Activated CD8-positive, alpha-beta memory T cell treated with anti-CD3 and anti-CD28 coated beads for 36 hours (primary cell): ENCODE data around the gene TGFBR1. TPM values are rescaled to one million over a fixed set of nuclear protein-coding genes. Genes with fewer than 3 reads are reported as not detected.

Experiments used
- CTCF ChIA-PET: fragments of 350-600 bp; sonication (Branson Sonifier 250); formaldehyde crosslinking; loops from one replicate; lab custom pipeline; 2021; ENCODE audit warnings: antibody characterized with exemption; lab: Charles Lee
- POLR2A ChIA-PET: fragments of 350-600 bp; sonication (Branson Sonifier 250); formaldehyde crosslinking; loops from one replicate; lab custom pipeline; 2021; ENCODE audit warnings: antibody characterized with exemption; lab: Charles Lee
- total RNA-seq, 2 experiments: library from RNA; stranded (reverse); gene quantifications; one replicate each; pipeline ENCODE4 v1.2.3, GENCODE V29; 2021

The TGFBR1 gene
- total RNA-seq, 2 experiments from 2014 or later: 39.7 to 41.7 TPM

DNA sequence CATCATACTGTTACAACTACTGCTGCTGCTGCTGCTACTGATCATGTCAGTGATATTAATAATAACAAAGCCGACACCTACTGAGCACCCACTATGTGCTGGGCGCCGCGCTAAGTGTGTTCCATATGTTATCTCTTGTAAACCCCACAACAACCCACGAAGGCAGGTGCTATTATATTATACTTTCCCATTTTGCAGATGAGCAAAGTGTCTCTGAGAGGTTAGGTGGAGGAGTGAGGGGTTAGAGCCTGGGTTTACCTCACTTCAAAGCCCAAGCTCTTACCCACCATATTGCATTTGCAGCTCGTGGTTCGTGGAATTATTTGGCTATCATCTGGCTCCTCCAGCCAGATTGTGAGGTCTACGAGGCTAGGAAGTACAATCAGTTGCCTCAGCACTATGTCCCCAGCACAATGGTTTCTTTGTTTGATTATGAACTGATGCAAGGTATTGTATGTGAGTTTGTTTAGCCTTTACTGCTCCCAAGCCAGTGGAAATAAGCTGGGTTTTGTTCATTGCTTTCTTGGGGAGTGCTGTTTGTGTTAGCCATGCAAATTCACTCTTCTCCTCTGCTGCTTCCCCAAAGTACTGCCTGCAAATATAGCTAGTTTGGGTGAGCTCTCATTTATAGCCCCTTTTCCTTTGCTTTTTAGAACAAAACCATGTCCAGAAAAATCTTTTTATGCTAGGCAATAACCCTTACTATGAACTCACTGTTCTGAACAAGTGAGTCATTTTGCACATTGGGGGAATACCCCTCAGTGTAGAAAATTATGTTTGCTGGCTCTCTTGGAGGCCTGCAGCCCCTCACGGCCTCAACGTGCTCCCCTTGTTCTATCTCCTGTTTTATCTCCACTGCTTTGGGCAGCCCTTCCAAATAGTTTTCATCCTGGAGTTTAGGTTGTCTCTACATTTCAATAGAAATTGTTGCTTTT, 68.9 kb downstream of the TGFBR1 start:
- ChIA-PET POLR2A (interaction anchor here (0.6 kb wide), 1 partner anchor 362 kb away, joined by 3 read pairs; no protein-coding TSS in a partner anchor), CTCF (no interaction called here)

GRCh38 chr9:99176527-99177013, 71.7 kb downstream of the TGFBR1 start:
- ChIA-PET POLR2A (no interaction called here), CTCF (no interaction called here)

DNA sequence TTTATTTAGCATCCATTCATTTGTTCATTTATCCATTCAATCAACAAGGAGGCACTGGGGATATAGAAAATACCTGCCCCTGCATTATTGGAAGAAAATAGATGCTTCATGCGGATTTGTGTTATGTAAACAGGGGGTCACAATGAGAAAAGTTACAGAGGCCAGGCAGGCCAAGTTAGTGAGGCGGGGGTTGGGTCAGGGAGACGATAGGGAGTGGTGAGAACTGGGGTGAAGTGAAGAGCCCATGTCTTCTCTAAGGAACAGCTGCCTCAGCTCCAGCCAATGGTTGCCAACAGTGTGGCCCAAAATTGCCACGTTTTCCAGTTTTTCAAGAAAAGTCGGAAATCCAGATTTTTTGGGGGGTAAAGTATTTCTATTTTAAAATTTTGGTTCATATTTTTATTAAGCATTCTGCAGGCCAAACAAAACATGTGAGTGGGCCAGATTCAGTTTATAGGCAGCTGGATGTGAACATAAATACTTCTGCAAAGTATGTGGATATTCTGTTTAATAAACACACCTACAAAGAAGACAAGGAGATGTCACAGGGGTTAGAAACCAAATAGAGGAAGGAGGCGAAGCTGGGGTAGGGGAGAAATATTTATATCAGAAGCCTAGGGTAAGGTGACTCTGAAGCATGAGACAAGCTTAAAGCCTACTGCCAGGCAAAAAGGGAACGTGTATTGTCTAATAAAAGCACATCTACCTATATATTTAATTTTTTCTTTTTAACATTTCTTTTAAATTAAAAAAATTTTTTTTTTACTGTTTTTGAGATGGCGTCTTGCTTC, 72.9 kb downstream of the TGFBR1 start:
- ChIA-PET CTCF (no interaction called here), POLR2A (no interaction called here)

DNA sequence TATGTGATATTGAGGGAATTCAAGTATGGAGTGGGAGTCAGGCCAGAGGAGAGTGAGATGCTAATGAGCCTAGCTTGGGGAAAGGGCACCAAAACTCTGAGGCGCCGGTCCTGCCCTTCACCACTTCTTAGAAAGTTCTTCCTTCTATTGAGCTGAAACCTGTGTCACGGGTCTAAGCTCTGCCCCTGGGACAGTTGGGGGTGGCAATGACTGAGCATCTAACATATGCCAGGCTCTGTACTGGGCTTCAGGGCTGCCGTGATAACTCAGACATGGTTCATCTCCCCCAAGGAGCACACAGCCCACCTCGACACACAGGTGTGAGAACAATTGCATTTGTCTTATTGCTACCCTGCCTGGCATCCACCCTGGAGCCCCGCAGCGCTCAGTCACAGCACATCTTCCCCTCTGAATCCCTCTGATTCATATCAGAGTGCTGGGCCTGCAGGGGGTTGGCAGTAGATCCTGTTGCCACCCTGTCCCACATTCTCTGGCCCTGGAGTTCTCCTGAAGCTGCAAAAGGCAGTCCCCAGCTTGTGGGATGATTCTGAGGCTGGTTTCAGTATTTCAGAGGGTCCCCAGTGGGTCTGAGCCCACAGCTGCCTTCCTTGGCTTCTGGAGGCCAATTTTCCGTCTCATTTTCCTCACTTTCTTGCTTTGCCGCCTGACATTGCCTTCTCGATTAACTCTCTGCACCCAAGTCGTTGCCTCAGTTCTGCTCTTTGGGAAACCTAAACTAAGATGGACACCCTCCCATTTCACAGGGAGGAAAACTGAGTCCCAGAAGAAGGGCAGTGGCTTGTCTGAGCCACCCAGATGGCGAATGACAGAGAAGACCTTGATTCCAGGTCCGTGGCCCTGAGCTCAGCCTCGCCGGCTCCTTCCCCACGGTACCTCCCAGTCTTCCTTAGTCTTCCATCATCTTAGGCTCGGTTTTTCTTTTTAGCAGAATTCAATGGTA, 74.3 kb downstream of the TGFBR1 start:
- ChIA-PET POLR2A (no interaction called here), CTCF (interaction anchor here (1.3 kb wide), 2 partner anchors 17 to 18 kb away, joined by 3 read pairs; no protein-coding TSS in a partner anchor)

GRCh38 chr9:99180199-99180598, 75.3 kb downstream of the TGFBR1 start:
- ChIA-PET CTCF (no interaction called here), POLR2A (no interaction called here)

DNA sequence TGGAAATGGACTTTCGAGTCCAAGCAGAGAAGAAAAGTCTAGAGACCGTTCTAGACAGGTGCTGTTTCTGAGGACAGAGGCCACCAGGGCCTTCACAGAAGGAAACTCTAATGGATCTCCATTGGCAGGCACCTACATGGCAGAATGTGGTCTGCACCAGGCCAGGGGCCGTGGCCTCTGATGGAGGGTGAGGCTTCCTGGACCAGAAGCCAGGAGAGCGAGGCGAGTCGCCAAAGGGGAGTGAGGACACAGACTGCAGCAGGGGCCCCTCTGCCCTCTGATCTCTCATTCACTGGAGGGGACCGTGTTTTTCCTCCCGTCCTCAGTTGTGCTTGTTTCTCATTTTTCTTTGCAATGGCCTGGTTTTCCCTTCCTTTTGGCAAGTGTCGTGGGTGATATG, 75.7 kb downstream of the TGFBR1 start:
- ChIA-PET POLR2A (no interaction called here), CTCF (no interaction called here)

GRCh38 chr9:99181206-99181605, 76.3 kb downstream of the TGFBR1 start:
- CTCF ChIA-PET: interaction anchor here (0.8 to 1.4 kb wide), 3 partner anchors 40 to 414 kb away, joined by 3 to 4 read pairs (median 3); no protein-coding TSS in a partner anchor
- POLR2A ChIA-PET: no interaction called here

DNA sequence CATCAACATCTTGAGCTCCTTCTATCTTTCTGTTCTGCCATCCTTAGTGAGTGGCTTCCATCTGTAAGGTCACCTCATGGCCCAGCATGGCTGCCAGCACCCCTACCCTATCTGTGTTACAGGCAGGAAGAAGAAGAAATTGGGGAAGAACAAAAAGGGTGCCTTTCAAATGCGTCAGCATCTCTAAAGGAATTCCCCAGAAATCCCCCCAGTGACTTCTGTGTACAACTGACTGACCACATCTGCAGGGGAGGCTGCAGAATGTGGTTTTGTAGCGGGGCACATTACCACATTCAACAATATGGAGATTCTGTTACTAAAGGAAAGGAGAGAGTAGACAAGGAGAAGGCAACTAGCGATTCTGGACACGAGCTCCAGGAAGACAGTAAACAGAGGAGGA, 76.7 kb downstream of the TGFBR1 start:
- CTCF ChIA-PET: interaction anchor here (0.8 to 1.4 kb wide), 4 partner anchors 40 to 414 kb away, joined by 3 to 4 read pairs (median 4); partner anchors contain the start of genes ALG2 and SEC61B
- POLR2A ChIA-PET: no interaction called here

- POLR2A ChIA-PET: no interaction called here
Observed at GRCh38 chr9:99182356-99182755, 77.4 kb downstream of the TGFBR1 start.

GRCh38 chr9:99183616-99184015, 78.7 kb downstream of the TGFBR1 start:
- ChIA-PET POLR2A (no interaction called here), CTCF (interaction anchor here (1.7 kb wide), 1 partner anchor 81 kb away, joined by 4 read pairs; no protein-coding TSS in a partner anchor)

More at GRCh38 chr9:99182356-99182755, 77.4 kb downstream of the TGFBR1 start:
- CTCF ChIA-PET: interaction anchor here (1.2 to 1.4 kb wide), 2 partner anchors 40 to 41 kb away, joined by 3 to 4 read pairs; partner anchors contain the start of genes ALG2 and SEC61B

DNA sequence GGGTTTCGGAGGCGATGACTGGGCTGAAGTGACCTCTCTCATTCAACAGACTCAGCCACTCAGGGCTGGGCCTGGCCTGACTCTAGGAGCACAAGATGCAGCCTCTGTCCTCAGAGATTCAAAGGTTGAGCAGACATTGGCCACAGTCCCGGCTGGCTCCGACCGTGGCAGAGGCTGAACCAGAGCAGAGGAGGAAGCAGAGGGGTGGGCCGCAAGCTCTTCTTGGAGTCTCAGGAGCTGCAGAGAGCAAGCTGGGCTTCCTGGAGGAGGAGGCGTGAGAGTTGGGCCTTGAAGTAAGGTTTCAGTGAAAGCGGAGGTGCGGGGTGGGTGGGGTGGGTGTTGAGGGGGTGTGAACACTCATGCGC, 79.2 kb downstream of the TGFBR1 start:
- ChIA-PET CTCF (interaction anchor here (1.3 to 2.1 kb wide), 10 partner anchors 13 to 833 kb away, joined by 3 to 15 read pairs (median 6); partner anchors contain the start of genes ALG2 and SEC61B), POLR2A (no interaction called here)

GRCh38 chr9:99184475-99185347, 79.8 kb downstream of the TGFBR1 start:
- CTCF ChIA-PET: interaction anchor here (0.6 to 2.1 kb wide), 14 partner anchors 9 to 832 kb away, joined by 3 to 15 read pairs (median 4); partner anchors contain the start of genes ALG2 and SEC61B
- POLR2A ChIA-PET: interaction anchor here (0.6 kb wide), 1 partner anchor 175 kb away, joined by 4 read pairs; no protein-coding TSS in a partner anchor

- ChIA-PET POLR2A (interaction anchor here (0.6 kb wide), 1 partner anchor 175 kb away, joined by 4 read pairs; no protein-coding TSS in a partner anchor), CTCF (interaction anchor here (0.6 to 2.1 kb wide), 14 partner anchors 9 to 831 kb away, joined by 3 to 15 read pairs (median 4); partner anchors contain the start of genes ALG2 and SEC61B)
Observed at GRCh38 chr9:99185348-99185632, 80.4 kb downstream of the TGFBR1 start.

DNA sequence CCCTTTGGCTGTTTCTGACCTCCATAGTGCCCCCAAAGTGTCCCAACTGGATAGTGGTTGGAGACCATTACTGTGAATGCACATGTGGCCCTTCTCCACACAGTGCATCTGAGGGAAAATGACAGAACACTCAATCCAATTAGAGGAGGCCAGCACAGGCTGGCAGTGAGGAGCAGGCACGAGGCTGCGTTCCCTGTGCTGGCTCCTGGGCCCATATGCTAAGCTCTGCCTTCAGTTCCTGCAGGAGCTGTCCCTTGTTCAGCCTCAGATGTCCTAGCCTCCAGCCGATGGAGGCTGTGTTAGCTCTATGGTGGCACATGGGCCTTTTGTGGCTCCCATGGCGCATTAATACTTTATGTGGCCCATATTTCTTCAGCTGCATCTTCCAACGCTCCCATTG, 81.0 kb downstream of the TGFBR1 start:
- POLR2A ChIA-PET: no interaction called here
- CTCF ChIA-PET: interaction anchor here (0.7 to 2.1 kb wide), 7 partner anchors 11 to 639 kb away, joined by 3 to 15 read pairs (median 7); partner anchors contain the start of genes ALG2 and SEC61B

- CTCF ChIA-PET: no interaction called here
- POLR2A ChIA-PET: no interaction called here
Observed at GRCh38 chr9:99187311-99187710, 82.4 kb downstream of the TGFBR1 start.

DNA sequence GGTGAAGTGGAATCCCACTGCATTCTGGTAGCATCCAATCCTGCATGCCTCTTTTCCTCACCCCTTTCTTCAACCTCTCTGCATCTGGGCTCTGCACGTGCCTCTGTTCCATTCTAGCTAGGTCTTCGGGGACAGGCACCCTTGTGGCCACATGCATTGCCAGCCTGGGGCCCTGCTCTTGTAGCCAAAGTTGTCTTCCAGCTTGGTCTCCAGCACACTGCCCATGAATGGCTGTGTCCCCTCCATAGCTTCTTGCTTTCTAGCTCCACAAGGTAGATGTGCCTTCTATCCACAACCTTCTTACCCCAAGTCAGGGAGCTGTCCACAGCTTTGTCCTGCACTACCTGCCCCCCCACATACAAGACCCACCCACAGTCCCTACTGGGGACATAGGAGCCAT, 84.3 kb downstream of the TGFBR1 start:
- ChIA-PET CTCF (no interaction called here), POLR2A (no interaction called here)

- ChIA-PET CTCF (no interaction called here), POLR2A (no interaction called here)
Observed at GRCh38 chr9:99189887-99190596, 85.1 kb downstream of the TGFBR1 start.
